Measurements from ENCODE around the gene BICD1. TPM values are rescaled to one million over a fixed set of nuclear protein-coding genes. Genes with fewer than 3 reads are reported as not detected.
A peak's percentile ranks its signal among the peaks of the same experiment; 100 is the strongest.

Gene BICD1
- total and polyA plus RNA-seq, 2 of the 13 experiments (the other 11 are each of a cell fraction or from before 2014, with no cell fraction given) = 4.5 to 5.2 TPM

GRCh38 chr12:32419520-32419960 is 312.9 kb downstream of the BICD1 start:
- TF ChIP-seq ZNF800 (CRISPR knock-in tag; IDR thresholded peaks at IDR 0.05) (no peak), ZBTB26 (CRISPR knock-in tag; IDR thresholded peaks at IDR 0.05; ENCODE audit: borderline replicate concordance) (no peak), ZNF550 (CRISPR knock-in tag; IDR thresholded peaks at IDR 0.05; ENCODE audit: borderline replicate concordance) (no peak), SIN3A (IDR thresholded peaks at IDR 0.05; ENCODE audit: borderline replicate concordance, low read depth, low read length) (no peak), NBN (conservative IDR thresholded peaks at IDR 0.05) (no peak), ARID5B (CRISPR knock-in tag; IDR thresholded peaks at IDR 0.05) (no peak), MBNL3 (CRISPR knock-in tag; conservative IDR thresholded peaks at IDR 0.05) (no peak), ZNF549 (CRISPR knock-in tag; IDR thresholded peaks at IDR 0.05) (no peak), U2AF1 (optimal IDR thresholded peaks at IDR 0.05; ENCODE audit: low read depth, low read length) (no peak), YEATS2 (CRISPR knock-in tag; IDR thresholded peaks at IDR 0.05; ENCODE audit: borderline replicate concordance) (no peak), GPN1 (CRISPR knock-in tag; IDR thresholded peaks at IDR 0.05; ENCODE audit: borderline replicate concordance) (no peak), ZNF20 (CRISPR knock-in tag; IDR thresholded peaks at IDR 0.05) (no peak), SATB2 (CRISPR knock-in tag; IDR thresholded peaks at IDR 0.05) (no peak), ZNF780A (CRISPR knock-in tag; IDR thresholded peaks at IDR 0.05) (no peak), ZSCAN9 (CRISPR knock-in tag; IDR thresholded peaks at IDR 0.05; ENCODE audit: borderline replicate concordance) (no peak), ZNF441 (CRISPR knock-in tag; IDR thresholded peaks at IDR 0.05; ENCODE audit: borderline replicate concordance) (no peak), RFXAP (CRISPR knock-in tag; IDR thresholded peaks at IDR 0.05; ENCODE audit: borderline replicate concordance) (no peak)
- DNase-seq (ENCODE audit: low spot score) = no peak
- Histone ChIP-seq H3K9ac (ENCODE audit: insufficient read depth, low read depth, low read length) (no peak overlapping the region), H3K27me3 (ENCODE audit: control insufficient read depth in 1 of 2, insufficient read depth in 2 of 2, low read length in 2 of 2) (no peaks in the 10 kb centered on the region), H2AFZ (ENCODE audit: low read length) (no peak overlapping the region), H3K36me3 (replicated peaks in 1 of 2; ENCODE audit: control insufficient read depth in 1 of 2, insufficient read depth in 2 of 2, low read length in 2 of 2) (no peaks in the 10 kb centered on the region), H3K79me2 (ENCODE audit: insufficient read depth, low read length) (no peaks in the 10 kb centered on the region), H3K4me3 (replicated peaks in 1 of 3; ENCODE audit: insufficient read depth in 1 of 3, low read depth in 2 of 3, low read length in 3 of 3) (no peak overlapping the region), H4K20me1 (ENCODE audit: insufficient read depth, low read length) (no peaks in the 10 kb centered on the region), H3K27ac (ENCODE audit: extremely low read length, insufficient read depth, low read length) (no peak overlapping the region), H3K4me1 (ENCODE audit: insufficient read depth, low read length) (no peaks in the 10 kb centered on the region), H3K4me2 (ENCODE audit: low read depth, low read length) (no peak overlapping the region), H3K9me3 (ENCODE audit: low read length) (no peaks in the 10 kb centered on the region)
- BruUV-seq (replicated peaks) = no TSS peak
- no peak for FAIRE-seq
- ATAC-seq = peak; percentile 38; the same call in 2 of the 3 replicates
- 50% methylated on average over 2 of the region's 2 CpGs for WGBS (ENCODE audit: low lambda C conversion rate)
- intact Hi-C loops (cut with micrococcal nuclease; ENCODE audit: unreplicated experiment) = loop anchor here (2.0 kb wide), 1 partner anchor 19 kb away; no protein-coding TSS in a partner anchor
- POLR2A ChIA-PET = no interaction called here
- CTCF ChIA-PET (ENCODE audit: low intra/inter-chr PET ratio, low total read pairs) = no interaction called here
- in situ Hi-C loops (cut with HindIII; ENCODE audit: extremely low pct_ligation_motif_present, low pct_unique_long_range_greater_than_20kb) = no loop called here

All from HepG2 (cell line).